HG03457 (cell line): ENCODE results near the gene YJU2.
"Not testable (repeated sequence)": the region's sequence is repeated elsewhere in the genome, so short reads cannot be mapped to it uniquely, and the experiment has no call there.

Experiments used
- ATAC-seq: cut with Tn5 transposase; IDR thresholded peaks from one replicate; pipeline ENCODE4 v1.9.1; 2021; ENCODE audit warnings: moderate number of reproducible peaks; ENCODE audit not compliant: unreplicated experiment

Gene YJU2

GRCh38 chr19:4267101-4267900, 20.4 kb downstream of the YJU2 start:
- ATAC-seq = no peak

- no peak for ATAC-seq
These were observed 21.3 kb downstream of the YJU2 start for GRCh38 chr19:4267901-4268815.

DNA sequence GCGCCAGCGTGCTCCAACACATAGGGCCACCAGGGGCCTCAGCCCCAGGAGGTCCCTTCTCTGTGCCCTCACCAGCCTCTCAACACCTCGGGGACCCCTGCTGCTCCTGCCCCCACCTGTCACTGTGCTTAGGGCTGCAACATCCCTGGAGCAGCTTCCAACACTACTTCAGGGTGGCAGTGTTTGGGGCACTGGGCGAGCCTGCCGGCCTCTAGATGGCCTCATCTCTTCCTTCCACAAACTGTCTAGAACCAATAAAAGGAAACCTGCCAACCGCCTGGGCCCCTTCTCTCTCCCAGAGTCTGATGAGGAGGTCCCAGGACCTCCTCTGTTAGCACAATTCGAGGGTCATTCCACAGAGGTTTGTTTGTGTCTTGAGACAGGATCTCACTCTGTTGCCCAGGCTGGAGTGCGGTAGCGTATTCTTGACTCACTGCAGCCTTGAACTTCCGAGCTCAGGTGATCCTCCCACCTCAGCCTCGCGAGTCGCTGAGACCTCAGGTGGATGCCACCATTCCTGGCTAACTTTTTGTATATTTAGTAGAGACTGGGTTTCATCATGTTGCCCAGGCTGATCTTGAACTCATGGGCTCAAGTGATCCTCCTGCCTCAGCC, 22.0 kb downstream of the YJU2 start:
- ATAC-seq = no peak

GRCh38 chr19:4272894-4273293, 26.0 kb downstream of the YJU2 start:
- ATAC-seq = no peak

- not testable (repeated sequence) for ATAC-seq
These were observed 27.4 kb downstream of the YJU2 start for GRCh38 chr19:4274321-4274686.

- no peak for ATAC-seq
These were observed 30.4 kb downstream of the YJU2 start for GRCh38 chr19:4277191-4277696.

- ATAC-seq = no peak
These were observed 31.1 kb downstream of the YJU2 start for GRCh38 chr19:4278010-4278409.

GRCh38 chr19:4278419-4279266, 31.8 kb downstream of the YJU2 start, which contains the start of gene SHD:
Gene SHD (plus strand): TSS chr19:4279266. CDS start chr19:4280064, 798 bp downstream.
- ATAC-seq = no peak

- no peak for ATAC-seq
These were observed 32.3 kb downstream of the YJU2 start for GRCh38 chr19:4279267-4279529.

GRCh38 chr19:4279530-4280422, 32.9 kb downstream of the YJU2 start:
- no peak for ATAC-seq

DNA sequence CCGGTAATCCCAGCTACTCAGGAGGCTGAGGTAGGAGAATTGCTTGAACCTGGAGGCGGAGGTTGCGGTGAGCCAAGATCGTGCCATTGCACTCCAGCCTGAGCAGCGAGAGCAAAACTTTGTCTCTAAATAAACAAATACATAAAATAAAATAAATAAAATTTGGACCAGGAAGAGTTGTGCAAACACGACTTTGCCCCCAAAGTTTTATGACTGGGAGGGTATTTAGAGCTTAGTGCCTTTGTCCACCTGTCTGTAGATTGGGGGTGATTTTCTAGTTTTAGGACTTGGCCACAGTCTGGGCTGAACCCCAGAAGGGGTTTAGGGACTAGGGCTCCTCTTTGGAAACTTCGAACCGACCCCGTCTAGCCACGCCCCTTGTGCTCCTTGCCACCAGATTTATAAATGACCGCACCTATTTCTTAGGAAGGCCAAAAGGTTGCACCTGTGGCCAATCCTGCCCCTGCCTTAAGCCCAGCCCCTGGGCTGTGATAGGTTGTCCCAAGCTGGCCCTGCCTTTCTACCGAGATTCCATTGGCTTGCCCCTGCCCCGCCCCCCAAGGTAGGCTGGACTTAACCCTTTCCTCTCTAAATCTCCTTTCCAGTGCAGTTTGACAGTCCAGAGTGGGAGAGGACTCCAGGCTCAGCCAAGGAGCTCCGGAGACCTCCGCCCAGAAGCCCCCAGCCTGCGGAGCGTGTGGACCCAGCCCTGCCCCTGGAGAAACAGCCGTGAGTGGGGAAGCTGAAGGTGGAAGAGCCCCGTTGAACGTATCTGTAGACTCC, 37.5 kb downstream of the YJU2 start:
- no peak for ATAC-seq

GRCh38 chr19:4284974-4285373, 38.1 kb downstream of the YJU2 start:
- no peak for ATAC-seq

DNA sequence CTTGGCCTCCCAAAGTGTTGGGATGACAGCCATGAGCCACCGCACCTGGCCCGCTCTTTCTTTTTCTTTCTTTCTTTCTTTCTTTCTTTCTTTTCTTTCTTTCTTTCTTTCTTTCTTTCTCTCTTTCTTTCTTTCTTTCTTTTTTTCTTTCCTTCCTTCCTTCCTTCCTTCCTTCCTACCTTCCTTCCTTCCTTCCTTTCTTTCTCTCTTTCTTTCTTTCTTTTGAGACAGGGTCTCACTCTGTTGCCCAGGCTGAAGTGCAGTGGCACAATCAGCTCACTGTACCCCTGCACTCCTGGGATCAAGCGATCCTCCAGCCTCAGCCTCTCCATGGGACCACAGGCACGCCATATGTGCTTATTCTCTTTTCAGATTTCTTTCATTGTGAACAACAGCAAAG, 39.3 kb downstream of the YJU2 start:
- not testable (repeated sequence) for ATAC-seq

DNA sequence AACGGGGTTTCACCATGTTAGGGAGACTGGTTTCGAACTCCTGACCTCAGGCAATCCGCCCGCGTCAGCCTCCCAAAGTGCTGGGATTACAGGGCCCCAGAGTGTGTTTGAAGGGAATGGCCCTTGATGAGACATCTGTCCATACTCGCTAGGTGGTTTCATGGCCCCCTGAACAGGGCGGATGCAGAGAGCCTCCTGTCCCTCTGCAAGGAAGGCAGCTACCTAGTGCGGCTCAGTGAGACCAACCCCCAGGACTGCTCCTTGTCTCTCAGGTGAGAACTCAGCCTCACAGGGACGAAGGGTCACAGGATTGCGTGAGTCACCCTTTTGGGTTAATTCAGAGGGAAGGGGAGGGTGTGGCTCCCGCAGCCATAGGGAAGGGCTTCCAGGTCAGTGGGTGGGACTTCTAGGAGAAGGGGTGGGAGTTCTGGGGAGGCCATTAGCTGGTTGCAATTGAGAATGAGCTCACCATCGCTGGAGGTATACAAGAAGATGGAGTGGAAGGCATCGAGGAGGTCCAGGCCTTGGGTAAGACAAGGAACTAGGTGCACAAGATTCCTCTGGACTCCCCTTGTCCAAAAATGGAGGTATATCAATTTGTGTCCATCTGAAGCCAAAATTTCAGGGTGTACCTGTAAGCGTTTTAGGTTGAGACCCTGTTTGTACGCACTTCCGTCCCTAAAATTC, 41.4 kb downstream of the YJU2 start:
- ATAC-seq = no peak

DNA sequence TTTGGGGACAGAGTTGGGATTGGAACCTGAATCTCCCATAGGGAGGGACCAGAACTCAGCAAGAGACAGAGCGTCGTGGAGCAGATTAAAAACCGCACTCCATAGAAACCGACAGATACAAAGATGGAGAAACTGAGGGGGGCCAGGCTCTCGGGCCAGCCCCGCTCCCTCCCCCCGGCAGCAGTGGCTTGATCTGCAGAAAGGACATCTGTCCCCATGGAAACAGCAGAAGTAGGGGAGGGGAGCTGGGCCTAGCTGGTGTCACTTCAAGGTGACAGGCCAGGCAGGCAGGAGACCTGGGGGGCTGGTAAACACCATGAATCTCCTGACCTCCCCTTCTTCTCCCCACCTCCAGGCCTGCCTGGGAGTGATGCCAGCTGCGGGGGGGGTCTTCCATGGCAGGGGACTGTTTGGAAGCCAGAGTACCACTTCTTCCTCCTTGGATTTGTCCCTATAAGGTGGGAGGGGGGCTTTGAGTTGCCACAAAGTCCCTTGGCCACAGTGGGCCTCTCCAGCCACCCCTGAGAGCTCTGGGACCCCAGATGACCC, 44.4 kb downstream of the YJU2 start:
- ATAC-seq = no peak

DNA sequence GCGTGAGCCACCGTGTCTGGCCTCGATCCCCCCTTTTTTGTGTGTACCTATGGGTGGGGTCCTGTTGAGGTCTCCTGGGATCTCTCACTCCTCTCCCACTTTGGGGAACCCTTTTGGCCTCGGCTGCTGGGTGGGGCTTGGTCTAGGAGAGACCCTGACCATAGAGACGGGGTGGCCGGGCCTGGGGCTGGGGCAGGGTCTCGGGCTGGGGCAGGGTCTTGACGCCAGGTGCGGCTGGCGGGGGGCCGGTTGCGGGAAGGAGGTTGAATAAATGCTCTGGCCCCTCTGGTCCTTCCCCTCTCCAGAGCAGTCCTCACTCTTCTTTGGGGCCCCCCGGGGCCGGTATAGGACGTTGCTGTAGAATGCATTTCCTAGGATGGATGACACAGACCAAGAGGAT, 45.6 kb downstream of the YJU2 start:
- ATAC-seq = no peak

GRCh38 chr19:4294389-4294788, 47.5 kb downstream of the YJU2 start:
- no peak for ATAC-seq
